T-cell (primary cell): ENCODE measurements around the gene KRTAP12-2. TPM values are rescaled to one million over a fixed set of nuclear protein-coding genes. Genes with fewer than 3 reads are reported as not detected.

Source experiments
- ATAC-seq, 4 experiments: fragments of 200-7000 bp in 3 of 4; fragments of 150-1000 bp in 1 of 4; cut with Tn5 transposase; replicated peaks in 1 of 4; 1 replicate in 3 of 4; 2 replicates in 1 of 4; pipeline ENCODE4 v1.10.0; 2021; ENCODE audit warnings: moderate library complexity in 3 of 4, mild to moderate bottlenecking in 2 of 4, moderate number of reproducible peaks in 1 of 4
- CTCF ChIA-PET, 2 donors: fragments of 300-600 bp; sonication (Branson Sonifier 250); formaldehyde crosslinking; loops; one replicate each; lab custom pipeline; 2022; ENCODE audit warnings: antibody characterized with exemption in 2 of 2; lab: Charles Lee
- POLR2A ChIA-PET, 2 donors: fragments of 300-600 bp; sonication (Branson Sonifier 250); formaldehyde crosslinking; loops; one replicate each; lab custom pipeline; 2022; ENCODE audit warnings: antibody characterized with exemption in 2 of 2; lab: Charles Lee
- DNase-seq, 35 experiments: peaks; one replicate each; pipeline versions ENCODE4 v3.0.0 to v3.0.0-alpha.2; 2013 to 2023
- H3K27ac ChIP-seq: one replicate; pipeline ENCODE4 v1.5.1; 2013; ENCODE audit warnings: low read length
- H3K27me3 ChIP-seq, 2 experiments: replicated peaks in 1 of 2; 1 replicate in 1 of 2; 2 replicates in 1 of 2; pipeline versions ENCODE4 v1.6.1 to v1.7.0; 2013; ENCODE audit warnings: low read length in 1 of 2, mixed read lengths in 1 of 2; ENCODE audit not compliant: control insufficient read depth in 2 of 2, insufficient read depth in 2 of 2; ENCODE audit errors: extremely low read depth in 1 of 2
- H3K36me3 ChIP-seq, 2 donors: 1 replicate in 1 of 2; 2 replicates in 1 of 2; pipeline versions ENCODE4 v1.6.1 to v1.7.0; 2013; ENCODE audit warnings: low read length in 1 of 2; ENCODE audit not compliant: control insufficient read depth in 2 of 2, insufficient read depth in 1 of 2; ENCODE audit errors: extremely low read depth in 1 of 2
- H3K4me1 ChIP-seq, 2 experiments: 1 replicate in 1 of 2; 2 replicates in 1 of 2; pipeline versions ENCODE4 v1.6.1 to v1.7.0; 2013; ENCODE audit warnings: low read length in 2 of 2, mixed read lengths in 1 of 2; ENCODE audit not compliant: insufficient read depth in 2 of 2, control insufficient read depth in 1 of 2; ENCODE audit errors: extremely low read depth in 1 of 2
- H3K4me3 ChIP-seq, 2 donors: 1 replicate in 1 of 2; 2 replicates in 1 of 2; pipeline versions ENCODE4 v1.5.1 to v1.7.0; 2013; ENCODE audit warnings: mild to moderate bottlenecking in 2 of 2, low read length in 1 of 2, moderate library complexity in 1 of 2; ENCODE audit not compliant: control insufficient read depth in 1 of 2; ENCODE audit errors: extremely low read depth in 1 of 2
- H3K9me3 ChIP-seq: 2 replicates; pipeline ENCODE4 v1.7.0; 2013
- H3K27ac Mint-ChIP-seq, 2 donors: one replicate each; pipeline ENCODE4 v1.8.0; 2020 to 2021; ENCODE audit warnings: mild to moderate bottlenecking in 2 of 2, mixed read lengths in 2 of 2
- H3K27me3 Mint-ChIP-seq, 2 donors: one replicate each; pipeline ENCODE4 v1.8.0; 2021 to 2022; ENCODE audit warnings: mixed read lengths in 2 of 2
- H3K36me3 Mint-ChIP-seq: one replicate; pipeline ENCODE4 v1.8.0; 2021; ENCODE audit warnings: mixed read lengths
- H3K4me1 Mint-ChIP-seq, 3 donors: one replicate each; pipeline ENCODE4 v1.8.0; 2020 to 2022; ENCODE audit warnings: mixed read lengths in 3 of 3, mild to moderate bottlenecking in 1 of 3
- H3K4me3 Mint-ChIP-seq, 3 donors: one replicate each; pipeline ENCODE4 v1.8.0; 2020 to 2022; ENCODE audit warnings: mild to moderate bottlenecking in 3 of 3, mixed read lengths in 3 of 3, moderate library complexity in 3 of 3
- H3K9me3 Mint-ChIP-seq, 3 donors: one replicate each; pipeline ENCODE4 v1.8.0; 2020 to 2022; ENCODE audit warnings: mixed read lengths in 3 of 3
- WGBS: methylation state at CpG from one replicate; pipeline ENCODE4 v1.1.5; 2013; ENCODE audit warnings: missing lambda C conversion rate; ENCODE audit not compliant: insufficient coverage; 5-methylcytosine and 5-hydroxymethylcytosine counted together
- total RNA-seq, 35 experiments: library from RNA in 6 of 35; stranded (reverse) in 6 of 35; fragments of 120-200 nt in 1 of 35; gene quantifications; one replicate each; pipeline versions ENCODE4 v1.2.1 to v1.2.4 and lab custom pipeline; 2013 to 2026

The KRTAP12-2 gene
- total RNA-seq, 5 donors from 2014 or later (not counting 1 experiment from before 2014, with no cell fraction given), result not detected

- Mint-ChIP-seq H3K36me3 (peaks cover 8% of the 10 kb centered on the region), H3K27ac (no peak overlapping the region), H3K4me1 (peaks cover 0 to 10% (median 2%) of the 10 kb centered on the region in 3 donors), H3K27me3 (peaks cover 58 to 87% of the 10 kb centered on the region in 2 donors), H3K4me3 (no peak overlapping the region), H3K9me3 (peaks cover 0 to 8% (median 6%) of the 10 kb centered on the region in 3 donors)
- Histone ChIP-seq H3K9me3 (no peaks in the 10 kb centered on the region), H3K27me3 (peaks cover 15 to 94% of the 10 kb centered on the region in 2 experiments), H3K27ac (no peak overlapping the region), H3K36me3 (no peaks in the 10 kb centered on the region), H3K4me3 (no peak overlapping the region), H3K4me1 (peaks cover 0 to 17% of the 10 kb centered on the region in 2 experiments)
- no peak for ATAC-seq
- ChIA-PET POLR2A (no interaction called here), CTCF (no interaction called here)
- DNase-seq, result peak in 2 of 35 experiments; percentile 2 to 14
- 58% methylated on average over 12 of the region's 16 CpGs for whole genome bisulfite sequencing
Measured at GRCh38 chr21:44702973-44703730, 36.4 kb upstream of the KRTAP12-2 start.

DNA sequence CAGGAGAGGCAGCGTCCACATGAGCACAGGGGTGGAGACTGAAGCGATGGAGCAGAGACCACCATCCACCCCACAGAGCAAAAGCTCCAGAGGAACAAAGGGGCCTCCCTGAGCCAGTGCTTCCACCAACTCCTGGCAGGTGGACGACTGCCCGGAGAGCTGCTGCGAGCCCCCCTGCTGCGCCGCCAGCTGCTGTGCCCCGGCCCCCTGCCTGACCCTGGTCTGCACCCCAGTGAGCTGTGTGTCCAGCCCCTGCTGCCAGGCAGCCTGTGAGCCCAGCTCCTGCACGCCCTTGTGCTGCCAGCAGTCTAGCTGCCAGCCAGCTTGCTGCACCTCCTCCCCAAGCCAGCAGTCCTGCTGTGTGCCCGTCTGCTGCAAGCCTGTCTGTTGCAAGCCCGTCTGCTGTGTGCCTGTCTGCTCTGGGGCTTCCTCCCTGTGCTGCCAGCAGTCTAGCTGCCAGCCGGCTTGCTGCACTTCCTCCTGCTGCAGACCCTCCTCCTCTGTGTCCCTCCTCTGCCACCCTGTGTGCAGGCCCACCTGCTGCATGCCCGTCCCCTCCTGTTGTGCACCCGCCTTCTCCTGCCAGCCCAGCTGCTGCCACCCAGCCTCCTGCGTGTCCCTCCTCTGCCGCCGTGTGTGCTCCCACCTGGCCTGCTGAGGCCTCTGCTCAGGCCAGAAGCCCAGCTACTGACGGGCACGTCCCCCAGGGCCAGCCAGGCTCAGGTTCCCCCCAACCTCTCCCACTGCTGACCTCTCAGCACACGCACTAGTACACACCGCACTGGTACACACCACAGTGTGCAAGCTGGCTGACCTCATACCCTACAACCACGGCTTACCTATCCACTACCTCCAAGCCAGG, 35.6 kb upstream of the KRTAP12-2 start:
- peaks cover 0 to 14% of the 10 kb centered on the region in 2 experiments for H3K4me1 ChIP-seq
- Mint-ChIP-seq H3K4me1 (peaks cover 0 to 13% (median 6%) of the 10 kb centered on the region in 3 donors), H3K27ac (no peak overlapping the region), H3K9me3 (peaks cover 0 to 8% (median 6%) of the 10 kb centered on the region in 3 donors), H3K27me3 (peaks cover 66 to 87% of the 10 kb centered on the region in 2 donors), H3K4me3 (no peak overlapping the region), H3K36me3 (peaks cover 8% of the 10 kb centered on the region)
- DNase-seq (peak in 2 of 35 experiments; percentile 5 to 9), ATAC-seq (no peak)
- no peaks in the 10 kb centered on the region for H3K9me3 ChIP-seq
- ChIA-PET POLR2A (no interaction called here), CTCF (no interaction called here)
- H3K4me3 ChIP-seq, result no peak overlapping the region
- H3K27ac ChIP-seq, result no peak overlapping the region
- H3K36me3 ChIP-seq, result no peaks in the 10 kb centered on the region
- peaks cover 13 to 94% of the 10 kb centered on the region in 2 experiments for H3K27me3 ChIP-seq
- 77% methylated on average over 20 of the region's 22 CpGs for WGBS

- H3K36me3 Mint-ChIP-seq, result peaks cover 8% of the 10 kb centered on the region
- no peak overlapping the region for H3K27ac Mint-ChIP-seq
- CTCF ChIA-PET, result no interaction called here
- H3K27ac ChIP-seq, result no peak overlapping the region
- H3K4me3 ChIP-seq, result no peak overlapping the region
- DNase-seq (no peak), ATAC-seq (no peak)
- no peak overlapping the region for H3K4me3 Mint-ChIP-seq
- 48% methylated on average over 9 of the region's 12 CpGs for WGBS
- no peaks in the 10 kb centered on the region for H3K9me3 ChIP-seq
- peaks cover 13 to 94% of the 10 kb centered on the region in 2 experiments for H3K27me3 ChIP-seq
- peaks cover 0 to 8% (median 6%) of the 10 kb centered on the region in 3 donors for H3K9me3 Mint-ChIP-seq
- H3K36me3 ChIP-seq, result no peaks in the 10 kb centered on the region
- peaks cover 0 to 13% (median 6%) of the 10 kb centered on the region in 3 donors for H3K4me1 Mint-ChIP-seq
- peaks cover 74 to 89% of the 10 kb centered on the region in 2 donors for H3K27me3 Mint-ChIP-seq
- POLR2A ChIA-PET, result no interaction called here
- peaks cover 0 to 11% of the 10 kb centered on the region in 2 experiments for H3K4me1 ChIP-seq
Measured at GRCh38 chr21:44701541-44701940, 34.8 kb upstream of the KRTAP12-2 start.

- DNase-seq (peak in 1 of 35 experiments; percentile 3), ATAC-seq (no peak)
- peaks cover 0 to 8% (median 5%) of the 10 kb centered on the region in 3 donors for H3K9me3 Mint-ChIP-seq
- H3K4me3 ChIP-seq, result no peak overlapping the region
- H3K27me3 Mint-ChIP-seq, result peaks cover 77 to 89% of the 10 kb centered on the region in 2 donors
- no peaks in the 10 kb centered on the region for H3K9me3 ChIP-seq
- peaks cover 0 to 12% (median 6%) of the 10 kb centered on the region in 3 donors for H3K4me1 Mint-ChIP-seq
- no peak overlapping the region for H3K27ac ChIP-seq
- H3K4me1 ChIP-seq, result peaks cover 0 to 5% of the 10 kb centered on the region in 2 experiments
- peaks cover 10 to 89% of the 10 kb centered on the region in 2 experiments for H3K27me3 ChIP-seq
- WGBS, result 90% methylated on average over 9 of the region's 14 CpGs
- H3K4me3 Mint-ChIP-seq, result no peak overlapping the region
- no peak overlapping the region for H3K27ac Mint-ChIP-seq
- ChIA-PET POLR2A (no interaction called here), CTCF (no interaction called here)
- no peaks in the 10 kb centered on the region for H3K36me3 ChIP-seq
- peaks cover 8% of the 10 kb centered on the region for H3K36me3 Mint-ChIP-seq
Measured at GRCh38 chr21:44701023-44701400, 34.3 kb upstream of the KRTAP12-2 start.

DNA sequence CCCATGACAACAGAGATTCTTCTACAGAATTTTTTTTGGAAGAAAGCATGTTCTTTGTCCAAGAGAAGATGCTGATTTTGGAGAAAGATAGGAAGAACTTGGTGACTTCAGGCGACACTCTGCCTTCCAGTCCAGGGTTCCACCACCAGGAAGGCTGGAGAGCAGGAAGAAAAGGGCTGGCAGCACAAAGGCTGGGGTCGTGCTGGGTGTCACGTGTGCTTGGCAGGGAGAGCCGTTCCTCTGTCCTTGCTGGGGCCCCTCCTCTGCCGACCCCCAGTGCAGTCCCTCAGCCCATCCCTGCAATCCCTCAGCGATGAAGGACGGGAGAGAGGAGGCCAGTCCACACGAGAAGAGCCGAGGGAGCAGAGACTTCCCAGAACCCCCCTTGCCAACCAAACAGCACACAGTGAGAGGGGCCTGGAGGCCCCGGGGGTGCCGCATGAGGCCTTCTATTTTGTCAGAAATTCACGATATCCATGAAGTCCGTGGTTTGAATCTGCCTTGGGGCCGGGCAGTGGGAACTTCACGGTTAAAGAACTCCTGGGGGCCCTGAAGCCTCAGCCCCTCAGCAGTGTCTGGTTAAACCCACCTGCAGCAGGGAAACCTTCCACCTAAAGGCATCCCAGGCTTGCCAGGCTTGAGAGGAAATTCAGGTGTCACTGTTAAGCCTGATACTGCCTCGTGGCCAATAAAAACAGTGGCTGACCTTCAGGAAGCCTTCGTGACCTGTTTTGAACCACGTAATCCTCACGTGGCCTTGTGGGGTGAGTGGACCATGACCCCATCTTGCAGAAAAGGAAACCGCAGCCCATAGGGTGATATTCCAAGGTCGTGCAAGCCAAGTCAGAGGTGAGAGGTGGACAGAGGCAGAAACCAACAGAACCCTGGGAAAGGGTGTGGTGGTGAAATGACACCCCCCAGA, 33.6 kb upstream of the KRTAP12-2 start:
- Mint-ChIP-seq H3K36me3 (peaks cover 3% of the 10 kb centered on the region), H3K4me3 (no peak overlapping the region), H3K4me1 (peaks cover 5 to 12% (median 5%) of the 10 kb centered on the region in 3 donors), H3K9me3 (peaks cover 0 to 4% (median 2%) of the 10 kb centered on the region in 3 donors), H3K27me3 (peaks cover 73 to 86% of the 10 kb centered on the region in 2 donors), H3K27ac (no peak overlapping the region)
- ATAC-seq (no peak), DNase-seq (peak in 1 of 35 experiments; percentile 15)
- no peak overlapping the region for H3K4me3 ChIP-seq
- H3K36me3 ChIP-seq, result no peaks in the 10 kb centered on the region
- no peaks in the 10 kb centered on the region for H3K9me3 ChIP-seq
- POLR2A ChIA-PET, result no interaction called here
- H3K27ac ChIP-seq, result no peak overlapping the region
- WGBS, result 60% methylated on average over 14 of the region's 21 CpGs
- peaks cover 0 to 5% of the 10 kb centered on the region in 2 experiments for H3K4me1 ChIP-seq
- peaks cover 9 to 88% of the 10 kb centered on the region in 2 experiments for H3K27me3 ChIP-seq
- CTCF ChIA-PET, result no interaction called here
